ENCODE data around the gene RAB11A.

The RAB11A gene

GRCh38 chr15:65888981-65889380 is 19.7 kb downstream of the RAB11A start:
- H3K4me3 ChIP-seq (replicated peaks; ENCODE audit: insufficient read depth, low read length), result no peak overlapping the region
- H3K27ac ChIP-seq (replicated peaks), result no peak overlapping the region
- H3K27me3 ChIP-seq (ENCODE audit: insufficient read depth, poor library complexity, severe bottlenecking), result no peaks in the 10 kb centered on the region
- no peak for DNase-seq (ENCODE audit: low read depth in 1 of 2, low spot score in 1 of 2)
- TF ChIP-seq SPI1 (IDR thresholded peaks at IDR 0.05; ENCODE audit: borderline replicate concordance, low read depth), result no peak
- no peak for TF ChIP-seq GABPA (IDR thresholded peaks at IDR 0.05; ENCODE audit: low read depth)
- TF ChIP-seq, protein P1, sequence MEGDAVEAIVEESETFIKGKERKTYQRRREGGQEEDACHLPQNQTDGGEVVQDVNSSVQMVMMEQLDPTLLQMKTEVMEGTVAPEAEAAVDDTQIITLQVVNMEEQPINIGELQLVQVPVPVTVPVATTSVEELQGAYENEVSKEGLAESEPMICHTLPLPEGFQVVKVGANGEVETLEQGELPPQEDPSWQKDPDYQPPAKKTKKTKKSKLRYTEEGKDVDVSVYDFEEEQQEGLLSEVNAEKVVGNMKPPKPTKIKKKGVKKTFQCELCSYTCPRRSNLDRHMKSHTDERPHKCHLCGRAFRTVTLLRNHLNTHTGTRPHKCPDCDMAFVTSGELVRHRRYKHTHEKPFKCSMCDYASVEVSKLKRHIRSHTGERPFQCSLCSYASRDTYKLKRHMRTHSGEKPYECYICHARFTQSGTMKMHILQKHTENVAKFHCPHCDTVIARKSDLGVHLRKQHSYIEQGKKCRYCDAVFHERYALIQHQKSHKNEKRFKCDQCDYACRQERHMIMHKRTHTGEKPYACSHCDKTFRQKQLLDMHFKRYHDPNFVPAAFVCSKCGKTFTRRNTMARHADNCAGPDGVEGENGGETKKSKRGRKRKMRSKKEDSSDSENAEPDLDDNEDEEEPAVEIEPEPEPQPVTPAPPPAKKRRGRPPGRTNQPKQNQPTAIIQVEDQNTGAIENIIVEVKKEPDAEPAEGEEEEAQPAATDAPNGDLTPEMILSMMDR (IDR thresholded peaks at IDR 0.05; ENCODE audit: insufficient read depth, low read length), result no peak
- no peak for TF ChIP-seq REST (IDR thresholded peaks at IDR 0.05; ENCODE audit: insufficient replicate concordance, low read depth)

DNA sequence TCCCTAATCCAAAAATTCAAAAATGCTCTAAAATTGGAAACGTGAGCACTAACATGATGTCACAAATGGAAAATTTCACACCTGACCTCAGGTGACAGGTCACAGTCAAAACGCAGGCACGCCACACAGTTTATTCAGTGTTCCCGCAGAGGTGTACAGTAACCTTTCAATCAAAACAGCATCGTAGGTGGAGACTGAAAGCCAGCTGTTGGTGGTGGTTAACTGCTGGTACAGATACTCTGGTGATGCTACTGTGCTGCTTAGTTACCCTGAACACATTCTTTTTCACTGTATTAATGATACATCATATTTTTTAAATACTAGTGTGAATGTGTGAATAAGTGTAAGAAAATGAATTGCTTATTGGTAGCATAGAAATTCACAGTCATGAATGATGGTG is 23.8 kb downstream of the RAB11A start:
- Histone ChIP-seq H3K4me3 (replicated peaks; ENCODE audit: insufficient read depth, low read length) (no peak overlapping the region), H3K27ac (replicated peaks) (no peak overlapping the region), H3K27me3 (ENCODE audit: insufficient read depth, poor library complexity, severe bottlenecking) (no peaks in the 10 kb centered on the region)
- DNase-seq (ENCODE audit: low read depth in 1 of 2, low spot score in 1 of 2), result no peak
- TF ChIP-seq SPI1 (IDR thresholded peaks at IDR 0.05; ENCODE audit: borderline replicate concordance, low read depth) (no peak), POLR2AphosphoS5 (IDR thresholded peaks at IDR 0.05; ENCODE audit: low read depth) (no peak), GABPA (IDR thresholded peaks at IDR 0.05; ENCODE audit: low read depth) (no peak), REST (IDR thresholded peaks at IDR 0.05; ENCODE audit: insufficient replicate concordance, low read depth) (no peak)
- TF ChIP-seq, protein P1 (IDR thresholded peaks at IDR 0.05; ENCODE audit: insufficient read depth, low read length), result no peak

DNA sequence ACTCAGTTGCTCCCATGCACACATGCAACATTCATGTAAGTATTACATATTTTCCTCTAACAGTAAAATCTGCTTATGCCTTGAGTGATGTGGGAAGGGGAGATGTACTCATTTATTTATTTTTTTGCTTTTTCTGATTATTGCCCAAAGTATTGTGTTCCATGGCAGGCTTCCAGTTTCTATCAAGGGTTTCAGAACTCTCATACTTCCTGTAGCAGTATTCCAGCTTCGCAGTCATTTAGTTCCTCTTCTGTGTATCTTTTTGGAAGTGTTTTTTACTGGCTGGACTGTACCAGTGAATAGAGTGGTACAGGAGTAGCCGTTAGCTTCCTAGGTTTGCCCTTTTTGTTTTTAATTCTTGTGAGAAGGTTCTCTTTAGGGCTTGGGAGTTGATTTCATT is 26.9 kb downstream of the RAB11A start:
- TF ChIP-seq SPI1 (IDR thresholded peaks at IDR 0.05; ENCODE audit: borderline replicate concordance, low read depth) (no peak), REST (IDR thresholded peaks at IDR 0.05; ENCODE audit: insufficient replicate concordance, low read depth) (no peak), POLR2AphosphoS5 (IDR thresholded peaks at IDR 0.05; ENCODE audit: low read depth) (no peak), GABPA (IDR thresholded peaks at IDR 0.05; ENCODE audit: low read depth) (no peak)
- TF ChIP-seq, protein P1 (IDR thresholded peaks at IDR 0.05; ENCODE audit: insufficient read depth, low read length), result no peak
- Histone ChIP-seq H3K27ac (replicated peaks) (no peak overlapping the region), H3K27me3 (ENCODE audit: insufficient read depth, poor library complexity, severe bottlenecking) (no peaks in the 10 kb centered on the region), H3K4me3 (replicated peaks; ENCODE audit: insufficient read depth, low read length) (no peak overlapping the region)
- DNase-seq (ENCODE audit: low read depth in 1 of 2, low spot score in 1 of 2), result no peak

All from HL-60 (cell line).